Measurements from ENCODE around the gene SLC16A1. TPM values are rescaled to one million over a fixed set of nuclear protein-coding genes. Genes with fewer than 3 reads are reported as not detected.

SLC16A1 gene
- total and polyA plus RNA-seq, 10 of the 15 experiments (the other 5 are each of a cell fraction or from before 2014, with no cell fraction given): 39.0 to 106 (median 65.8) TPM

DNA sequence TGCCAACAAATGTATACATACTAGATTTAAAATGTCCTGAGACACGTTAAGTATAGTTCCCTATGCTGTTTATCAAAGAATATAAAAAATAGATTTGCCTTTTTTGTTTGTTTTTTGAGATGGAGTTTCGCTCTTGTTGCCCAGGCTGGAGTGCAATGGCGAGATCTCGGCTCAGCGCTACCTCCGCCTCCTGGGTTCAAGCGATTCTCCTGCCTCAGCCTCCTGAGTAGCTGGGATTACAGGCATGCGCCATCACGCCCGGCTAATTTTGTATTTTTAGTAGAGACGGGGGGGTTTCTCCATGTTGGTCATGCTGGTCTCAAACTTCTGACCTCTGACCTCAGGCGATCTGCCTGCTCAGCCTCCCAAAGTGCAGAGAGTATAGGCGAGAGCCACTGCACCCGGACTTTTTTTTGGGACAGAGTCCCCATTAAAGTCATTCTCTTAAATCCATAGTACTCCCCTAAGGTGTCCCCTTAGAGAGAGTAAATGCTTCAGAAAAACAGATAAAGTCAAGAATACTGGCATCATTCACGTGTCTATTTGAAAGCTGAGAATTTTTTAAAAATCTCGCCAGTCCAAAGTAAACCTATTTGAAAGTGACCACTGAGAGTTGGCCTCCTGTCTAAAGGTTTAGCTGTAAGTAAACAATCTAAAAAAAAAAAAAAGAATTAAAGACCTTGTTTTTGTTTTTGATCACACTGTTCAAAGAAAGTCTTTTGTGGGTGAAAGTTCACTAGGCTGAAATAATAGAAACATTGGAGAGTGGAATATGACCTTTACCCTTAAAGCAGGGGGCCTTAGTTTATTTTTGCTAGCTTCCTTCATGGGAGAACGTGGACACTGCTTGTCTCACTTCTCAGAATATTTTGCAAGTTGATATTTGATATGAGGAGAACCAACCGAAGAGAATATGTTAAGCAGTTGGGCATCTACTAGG, 48.0 kb upstream of the SLC16A1 start:
- RAD21 ChIA-PET (ENCODE audit: unreplicated experiment): no interaction called here
- no peaks in the 10 kb centered on the region for H3K9me3 ChIP-seq (replicated peaks; ENCODE audit: control insufficient read depth, insufficient read depth, low read length)
- H3K27me3 ChIP-seq (replicated peaks in 1 of 2; ENCODE audit: control insufficient read depth in 2 of 2, insufficient read depth in 2 of 2, low read length in 1 of 2): no peaks in the 10 kb centered on the region
- H3K36me3 ChIP-seq (ENCODE audit: control insufficient read depth in 2 of 2, insufficient read depth in 2 of 2, low read length in 1 of 2): no peaks in the 10 kb centered on the region; a peak in 2 of 4 replicates
- no peak overlapping the region for H3K4me3 ChIP-seq
- TF ChIP-seq, protein P1, sequence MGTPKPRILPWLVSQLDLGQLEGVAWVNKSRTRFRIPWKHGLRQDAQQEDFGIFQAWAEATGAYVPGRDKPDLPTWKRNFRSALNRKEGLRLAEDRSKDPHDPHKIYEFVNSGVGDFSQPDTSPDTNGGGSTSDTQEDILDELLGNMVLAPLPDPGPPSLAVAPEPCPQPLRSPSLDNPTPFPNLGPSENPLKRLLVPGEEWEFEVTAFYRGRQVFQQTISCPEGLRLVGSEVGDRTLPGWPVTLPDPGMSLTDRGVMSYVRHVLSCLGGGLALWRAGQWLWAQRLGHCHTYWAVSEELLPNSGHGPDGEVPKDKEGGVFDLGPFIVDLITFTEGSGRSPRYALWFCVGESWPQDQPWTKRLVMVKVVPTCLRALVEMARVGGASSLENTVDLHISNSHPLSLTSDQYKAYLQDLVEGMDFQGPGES (IDR thresholded peaks at IDR 0.05): no peak
- TF ChIP-seq ZBED1 (IDR thresholded peaks at IDR 0.05; ENCODE audit: borderline replicate concordance): no peak
- no peak for TF ChIP-seq TBL1XR1 (IDR thresholded peaks at IDR 0.05; ENCODE audit: low read depth, low read length)
- no peak for TF ChIP-seq SMAD5 (IDR thresholded peaks at IDR 0.05; ENCODE audit: low read depth)
- no peak for TF ChIP-seq MYB (IDR thresholded peaks at IDR 0.05; ENCODE audit: borderline replicate concordance, low read depth, low read length)
- TF ChIP-seq RUNX3 (IDR thresholded peaks at IDR 0.05; ENCODE audit: low read length): no peak
- TF ChIP-seq, protein P2, sequence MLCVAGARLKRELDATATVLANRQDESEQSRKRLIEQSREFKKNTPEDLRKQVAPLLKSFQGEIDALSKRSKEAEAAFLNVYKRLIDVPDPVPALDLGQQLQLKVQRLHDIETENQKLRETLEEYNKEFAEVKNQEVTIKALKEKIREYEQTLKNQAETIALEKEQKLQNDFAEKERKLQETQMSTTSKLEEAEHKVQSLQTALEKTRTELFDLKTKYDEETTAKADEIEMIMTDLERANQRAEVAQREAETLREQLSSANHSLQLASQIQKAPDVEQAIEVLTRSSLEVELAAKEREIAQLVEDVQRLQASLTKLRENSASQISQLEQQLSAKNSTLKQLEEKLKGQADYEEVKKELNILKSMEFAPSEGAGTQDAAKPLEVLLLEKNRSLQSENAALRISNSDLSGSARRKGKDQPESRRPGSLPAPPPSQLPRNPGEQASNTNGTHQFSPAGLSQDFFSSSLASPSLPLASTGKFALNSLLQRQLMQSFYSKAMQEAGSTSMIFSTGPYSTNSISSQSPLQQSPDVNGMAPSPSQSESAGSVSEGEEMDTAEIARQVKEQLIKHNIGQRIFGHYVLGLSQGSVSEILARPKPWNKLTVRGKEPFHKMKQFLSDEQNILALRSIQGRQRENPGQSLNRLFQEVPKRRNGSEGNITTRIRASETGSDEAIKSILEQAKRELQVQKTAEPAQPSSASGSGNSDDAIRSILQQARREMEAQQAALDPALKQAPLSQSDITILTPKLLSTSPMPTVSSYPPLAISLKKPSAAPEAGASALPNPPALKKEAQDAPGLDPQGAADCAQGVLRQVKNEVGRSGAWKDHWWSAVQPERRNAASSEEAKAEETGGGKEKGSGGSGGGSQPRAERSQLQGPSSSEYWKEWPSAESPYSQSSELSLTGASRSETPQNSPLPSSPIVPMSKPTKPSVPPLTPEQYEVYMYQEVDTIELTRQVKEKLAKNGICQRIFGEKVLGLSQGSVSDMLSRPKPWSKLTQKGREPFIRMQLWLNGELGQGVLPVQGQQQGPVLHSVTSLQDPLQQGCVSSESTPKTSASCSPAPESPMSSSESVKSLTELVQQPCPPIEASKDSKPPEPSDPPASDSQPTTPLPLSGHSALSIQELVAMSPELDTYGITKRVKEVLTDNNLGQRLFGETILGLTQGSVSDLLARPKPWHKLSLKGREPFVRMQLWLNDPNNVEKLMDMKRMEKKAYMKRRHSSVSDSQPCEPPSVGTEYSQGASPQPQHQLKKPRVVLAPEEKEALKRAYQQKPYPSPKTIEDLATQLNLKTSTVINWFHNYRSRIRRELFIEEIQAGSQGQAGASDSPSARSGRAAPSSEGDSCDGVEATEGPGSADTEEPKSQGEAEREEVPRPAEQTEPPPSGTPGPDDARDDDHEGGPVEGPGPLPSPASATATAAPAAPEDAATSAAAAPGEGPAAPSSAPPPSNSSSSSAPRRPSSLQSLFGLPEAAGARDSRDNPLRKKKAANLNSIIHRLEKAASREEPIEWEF (IDR thresholded peaks at IDR 0.05; ENCODE audit: insufficient replicate concordance, low read depth, low read length): no peak
- no peak for TF ChIP-seq CBFB (IDR thresholded peaks at IDR 0.05; ENCODE audit: low read depth)
- no peak for TF ChIP-seq PML (IDR thresholded peaks at IDR 0.05; ENCODE audit: low read length)
- TF ChIP-seq HDGF (IDR thresholded peaks at IDR 0.05): no peak
- no peak for ATAC-seq
- no peaks in the 10 kb centered on the region for H3K79me2 ChIP-seq (ENCODE audit: control insufficient read depth, insufficient read depth, low read length)
- no peak overlapping the region for H3K27ac ChIP-seq (ENCODE audit: control insufficient read depth, insufficient read depth)
- FAIRE-seq: no peak
- SMC1A ChIA-PET (ENCODE audit: uncharacterized antibody, unreplicated experiment): interaction anchor here (0.6 to 1.1 kb wide), 2 partner anchors 12 to 50 kb away, joined by 3 read pairs; no protein-coding TSS in a partner anchor
- no peaks in the 10 kb centered on the region for H4K20me1 ChIP-seq (ENCODE audit: control insufficient read depth, insufficient read depth)
- CTCF ChIA-PET: interaction anchor here (1.0 kb wide), 1 partner anchor 195 kb away, joined by 4 read pairs; no protein-coding TSS in a partner anchor
- no peak for DNase-seq (ENCODE audit: low read depth, low spot score)
- intact Hi-C loops (cut with micrococcal nuclease; ENCODE audit: unreplicated experiment): no loop called here
- no peak overlapping the region for H3K4me2 ChIP-seq (ENCODE audit: control insufficient read depth, insufficient read depth)
- 95% methylated on average over 18 of the region's 18 CpGs for WGBS (ENCODE audit: insufficient coverage, insufficient replicate concordance, low lambda C conversion rate, missing lambda C conversion rate)
- H3K9ac ChIP-seq (ENCODE audit: control insufficient read depth, insufficient read depth, low read length): no peak overlapping the region
- in situ Hi-C loops (cut with MboI): no loop called here
- no TSS peak for BruUV-seq (replicated peaks)
- H2AFZ ChIP-seq (ENCODE audit: control insufficient read depth, low read depth, low read length): no peak overlapping the region
- POLR2A ChIA-PET: no interaction called here
- H3K4me1 ChIP-seq (ENCODE audit: control insufficient read depth, insufficient read depth, low read length): no peaks in the 10 kb centered on the region
